Gastrocnemius medialis (tissue), 4 donors: ENCODE measurements around the gene EPB42.

Source experiments
- POLR2A ChIP-seq, 2 donors: fragments of 450-650 bp; IDR thresholded peaks; one replicate each; pipeline ENCODE4 v1.6.1; 2017; ENCODE audit warnings: antibody characterized with exemption in 2 of 2, mild to moderate bottlenecking in 2 of 2, moderate library complexity in 2 of 2
- TF ChIP-seq, protein P1 (sequence below), 5 experiments: fragments of 450-650 bp in 3 of 5; fragments of 200-600 bp in 2 of 5; sonication (generic) in 2 of 5; IDR thresholded peaks in 4 of 5; conservative IDR thresholded peaks in 1 of 5; 1 replicate in 4 of 5; 2 replicates in 1 of 5; pipeline ENCODE4 v1.5.1; 2016 to 2019; ENCODE audit warnings: antibody characterized with exemption in 5 of 5, mild to moderate bottlenecking in 3 of 5, moderate library complexity in 3 of 5

DNA sequence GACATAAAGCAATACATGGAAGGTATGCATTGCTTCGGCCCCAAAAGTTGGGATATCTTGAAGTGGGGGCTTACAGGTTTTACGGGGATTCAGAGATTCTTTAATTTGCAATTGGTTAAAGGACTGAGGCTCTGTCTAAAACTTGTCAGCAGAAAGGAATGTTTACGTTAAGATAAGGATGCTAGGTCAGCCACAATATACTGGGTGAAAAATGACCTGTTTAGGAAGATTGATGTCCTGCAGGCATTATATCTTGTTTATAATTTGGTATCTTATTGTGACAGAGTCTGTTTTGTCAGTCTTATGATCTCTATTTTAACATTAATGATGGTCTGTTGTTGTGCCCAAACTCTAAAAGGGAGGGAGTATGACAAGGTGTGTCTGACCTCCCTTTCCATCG, 50.9 kb downstream of the EPB42 start:
- TF ChIP-seq, protein P1, sequence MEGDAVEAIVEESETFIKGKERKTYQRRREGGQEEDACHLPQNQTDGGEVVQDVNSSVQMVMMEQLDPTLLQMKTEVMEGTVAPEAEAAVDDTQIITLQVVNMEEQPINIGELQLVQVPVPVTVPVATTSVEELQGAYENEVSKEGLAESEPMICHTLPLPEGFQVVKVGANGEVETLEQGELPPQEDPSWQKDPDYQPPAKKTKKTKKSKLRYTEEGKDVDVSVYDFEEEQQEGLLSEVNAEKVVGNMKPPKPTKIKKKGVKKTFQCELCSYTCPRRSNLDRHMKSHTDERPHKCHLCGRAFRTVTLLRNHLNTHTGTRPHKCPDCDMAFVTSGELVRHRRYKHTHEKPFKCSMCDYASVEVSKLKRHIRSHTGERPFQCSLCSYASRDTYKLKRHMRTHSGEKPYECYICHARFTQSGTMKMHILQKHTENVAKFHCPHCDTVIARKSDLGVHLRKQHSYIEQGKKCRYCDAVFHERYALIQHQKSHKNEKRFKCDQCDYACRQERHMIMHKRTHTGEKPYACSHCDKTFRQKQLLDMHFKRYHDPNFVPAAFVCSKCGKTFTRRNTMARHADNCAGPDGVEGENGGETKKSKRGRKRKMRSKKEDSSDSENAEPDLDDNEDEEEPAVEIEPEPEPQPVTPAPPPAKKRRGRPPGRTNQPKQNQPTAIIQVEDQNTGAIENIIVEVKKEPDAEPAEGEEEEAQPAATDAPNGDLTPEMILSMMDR (IDR thresholded peaks at IDR 0.05 in 4 of 5, conservative IDR thresholded peaks at IDR 0.05 in 1 of 5), result no peak
- TF ChIP-seq POLR2A (IDR thresholded peaks at IDR 0.05), result no peak
